Astrocyte (in vitro differentiated cells and primary cell): ENCODE data around the gene CHDH.

ENCODE experiments used
- EZH2 ChIP-seq: IDR thresholded peaks from 2 replicates; pipeline ENCODE4 v1.6.1; 2012; ENCODE audit warnings: mild to moderate bottlenecking, low read length, inconsistent platforms; ENCODE audit not compliant: insufficient read depth
- TF ChIP-seq, protein P1 (sequence below): IDR thresholded peaks from 2 replicates; pipeline ENCODE4 v1.5.1; 2011; ENCODE audit warnings: low read depth, mild to moderate bottlenecking, inconsistent platforms, low read length, moderate library complexity; ENCODE audit not compliant: insufficient read depth

DNA sequence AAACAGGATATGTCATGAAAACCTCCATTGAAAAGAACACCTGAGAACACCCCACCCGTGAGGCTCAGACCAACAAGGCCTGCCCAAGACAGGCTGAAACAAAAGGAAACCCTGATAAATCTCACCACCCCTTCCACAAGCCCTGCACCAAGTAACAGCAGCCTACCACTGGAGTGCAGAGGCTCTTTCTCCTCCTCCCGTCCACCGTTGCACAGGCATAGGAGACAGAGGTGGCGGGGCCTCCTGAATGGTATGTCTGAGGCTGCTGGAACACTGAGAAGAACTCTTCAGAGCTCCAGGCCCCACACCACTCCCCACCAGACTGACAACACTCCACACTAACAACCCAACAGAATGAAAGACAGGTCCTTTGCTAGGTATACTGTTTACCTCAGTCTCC, 21.4 kb downstream of the CHDH start:
- TF ChIP-seq, protein P1, sequence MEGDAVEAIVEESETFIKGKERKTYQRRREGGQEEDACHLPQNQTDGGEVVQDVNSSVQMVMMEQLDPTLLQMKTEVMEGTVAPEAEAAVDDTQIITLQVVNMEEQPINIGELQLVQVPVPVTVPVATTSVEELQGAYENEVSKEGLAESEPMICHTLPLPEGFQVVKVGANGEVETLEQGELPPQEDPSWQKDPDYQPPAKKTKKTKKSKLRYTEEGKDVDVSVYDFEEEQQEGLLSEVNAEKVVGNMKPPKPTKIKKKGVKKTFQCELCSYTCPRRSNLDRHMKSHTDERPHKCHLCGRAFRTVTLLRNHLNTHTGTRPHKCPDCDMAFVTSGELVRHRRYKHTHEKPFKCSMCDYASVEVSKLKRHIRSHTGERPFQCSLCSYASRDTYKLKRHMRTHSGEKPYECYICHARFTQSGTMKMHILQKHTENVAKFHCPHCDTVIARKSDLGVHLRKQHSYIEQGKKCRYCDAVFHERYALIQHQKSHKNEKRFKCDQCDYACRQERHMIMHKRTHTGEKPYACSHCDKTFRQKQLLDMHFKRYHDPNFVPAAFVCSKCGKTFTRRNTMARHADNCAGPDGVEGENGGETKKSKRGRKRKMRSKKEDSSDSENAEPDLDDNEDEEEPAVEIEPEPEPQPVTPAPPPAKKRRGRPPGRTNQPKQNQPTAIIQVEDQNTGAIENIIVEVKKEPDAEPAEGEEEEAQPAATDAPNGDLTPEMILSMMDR: no peak
- no peak for TF ChIP-seq EZH2
